Stromal cell of bone marrow (primary cell): Measurements from ENCODE around the gene MGLL.
"Not testable (repeated sequence)": the region's sequence is repeated elsewhere in the genome, so short reads cannot be mapped to it uniquely, and the experiment has no call there.

Source experiments
- DNase-seq: peaks from one replicate; pipeline ENCODE4 v3.0.0-alpha.2; 2012; ENCODE audit warnings: low read depth

The MGLL gene

GRCh38 chr3:127688416-127689265, 133.7 kb downstream of the MGLL start:
- no peak for DNase-seq

GRCh38 chr3:127688022-127688415, 134.3 kb downstream of the MGLL start:
- DNase-seq = no peak

GRCh38 chr3:127687228-127687737, 135.0 kb downstream of the MGLL start:
- no peak for DNase-seq

GRCh38 chr3:127686512-127686894, 135.8 kb downstream of the MGLL start:
- no peak for DNase-seq

- no peak for DNase-seq
These were observed 136.4 kb downstream of the MGLL start for GRCh38 chr3:127685708-127686511.

- no peak for DNase-seq
These were observed 137.2 kb downstream of the MGLL start for GRCh38 chr3:127684871-127685707.

GRCh38 chr3:127682561-127682960, 139.8 kb downstream of the MGLL start:
- DNase-seq = no peak

GRCh38 chr3:127682175-127682554, 140.2 kb downstream of the MGLL start:
- DNase-seq = not testable (repeated sequence)

- DNase-seq = no peak
These were observed 141.5 kb downstream of the MGLL start for GRCh38 chr3:127680798-127681221.

- DNase-seq = no peak
These were observed 142.1 kb downstream of the MGLL start for GRCh38 chr3:127680146-127680661.

GRCh38 chr3:127679534-127680145, 142.7 kb downstream of the MGLL start:
- DNase-seq = no peak

- no peak for DNase-seq
These were observed 143.4 kb downstream of the MGLL start for GRCh38 chr3:127678611-127679533.

GRCh38 chr3:127678315-127678599, 144.1 kb downstream of the MGLL start:
- no peak for DNase-seq

- DNase-seq = no peak
These were observed 144.6 kb downstream of the MGLL start for GRCh38 chr3:127677541-127678314.

- DNase-seq = no peak
These were observed 145.4 kb downstream of the MGLL start for GRCh38 chr3:127676921-127677351.

GRCh38 chr3:127676456-127676855, 145.9 kb downstream of the MGLL start:
- DNase-seq = no peak

- no peak for DNase-seq
These were observed 146.5 kb downstream of the MGLL start for GRCh38 chr3:127675651-127676391.

- no peak for DNase-seq
These were observed 147.5 kb downstream of the MGLL start for GRCh38 chr3:127674790-127675189.
